A673 (cell line): ENCODE measurements around the gene GRIA1. TPM values are rescaled to one million over a fixed set of nuclear protein-coding genes. Genes with fewer than 3 reads are reported as not detected.

Experiments used
- BruUV-seq: library from RNA; stranded (reverse); fragments of 400-500 nt; replicated peaks from 2 replicates; lab custom pipeline; 2021; lab: Mats Ljungman, UMichigan
- CTCF ChIA-PET: fragments of 300-600 bp; sonication (Branson Sonifier 250); formaldehyde crosslinking; loops from one replicate; lab custom pipeline; 2022; ENCODE audit warnings: antibody characterized with exemption; lab: Charles Lee
- POLR2A ChIA-PET: fragments of 300-600 bp; sonication (Branson Sonifier 250); formaldehyde crosslinking; loops from one replicate; lab custom pipeline; 2022; ENCODE audit warnings: antibody characterized with exemption; ENCODE audit not compliant: low non-redundant PET; lab: Charles Lee
- DNase-seq: peaks from one replicate; pipeline ENCODE4 v3.0.0-alpha.2; 2015; ENCODE audit warnings: low spot score
- H3K27ac ChIP-seq: fragments of 200-600 bp; sonication (generic); 2 replicates; pipeline ENCODE4 v1.5.1; 2016; ENCODE audit warnings: mixed run types, low read depth, mild to moderate bottlenecking, mixed read lengths, antibody characterized with exemption, low read length; ENCODE audit not compliant: poor library complexity, severe bottlenecking
- H3K27me3 ChIP-seq: fragments of 200-600 bp; sonication (generic); replicated peaks from 2 replicates; pipeline ENCODE4 v1.6.1; 2017; ENCODE audit warnings: mixed run types, low read depth, mild to moderate bottlenecking, mixed read lengths, antibody characterized with exemption, low read length; ENCODE audit not compliant: insufficient read depth, poor library complexity
- H3K36me3 ChIP-seq: fragments of 200-600 bp; sonication (generic); 2 replicates; pipeline ENCODE4 v1.6.1; 2016; ENCODE audit warnings: mixed run types, mild to moderate bottlenecking, mixed read lengths, antibody characterized with exemption, low read length; ENCODE audit not compliant: insufficient read depth, poor library complexity, severe bottlenecking
- H3K4me1 ChIP-seq: fragments of 200-600 bp; sonication (generic); 2 replicates; pipeline ENCODE4 v1.6.1; 2017; ENCODE audit warnings: mixed run types, mild to moderate bottlenecking, mixed read lengths, antibody characterized with exemption, low read length; ENCODE audit not compliant: insufficient read depth, poor library complexity, severe bottlenecking
- H3K4me3 ChIP-seq: fragments of 200-600 bp; sonication (generic); 2 replicates; pipeline ENCODE4 v1.5.1; 2016; ENCODE audit warnings: low read depth, mixed run types, mild to moderate bottlenecking, mixed read lengths, low read length; ENCODE audit not compliant: poor library complexity, severe bottlenecking
- H3K9me3 ChIP-seq: fragments of 200-600 bp; sonication (generic); 2 replicates; pipeline ENCODE4 v1.6.1; 2016; ENCODE audit warnings: mixed run types, low read depth, mild to moderate bottlenecking, mixed read lengths, antibody characterized with exemption, low read length; ENCODE audit not compliant: poor library complexity, severe bottlenecking
- CTCF ChIP-seq: fragments of 300-800, 200-600 bp; sonication (generic); conservative IDR thresholded peaks from 2 replicates; pipeline ENCODE4 v1.5.1; 2017; ENCODE audit warnings: low read depth, mild to moderate bottlenecking, antibody characterized with exemption, low read length, moderate library complexity, mixed read lengths
- EZH2 ChIP-seq: fragments of 200-600 bp; sonication (generic); IDR thresholded peaks from 2 replicates; pipeline ENCODE4 v1.6.1; 2017; ENCODE audit warnings: borderline replicate concordance, low read depth, mild to moderate bottlenecking, mixed read lengths, antibody characterized with exemption, low read length; ENCODE audit not compliant: poor library complexity, severe bottlenecking
- intact Hi-C: fragments of 100-400 bp; cut with micrococcal nuclease; formaldehyde crosslinking; loops from one replicate; pipeline ENCODE4 v1.10.0; 2022; ENCODE audit not compliant: unreplicated experiment
- total RNA-seq: library from RNA; stranded (reverse); gene quantifications from 2 replicates; pipeline ENCODE4 v1.2.3, GENCODE V29; 2021

The GRIA1 gene
- total RNA-seq, 1 experiment from 2014 or later, result 0.69 TPM

- no peaks in the 10 kb centered on the region for H3K9me3 ChIP-seq
- ChIA-PET POLR2A (no interaction called here), CTCF (no interaction called here)
- H3K4me3 ChIP-seq, result no peak overlapping the region
- no peaks in the 10 kb centered on the region for H3K4me1 ChIP-seq
- DNase-seq, result no peak
- no peak overlapping the region for H3K27ac ChIP-seq
- no peaks in the 10 kb centered on the region for H3K36me3 ChIP-seq
- TF ChIP-seq EZH2, result no peak
- no peak for TF ChIP-seq CTCF
- no TSS peak for BruUV-seq
- no peaks in the 10 kb centered on the region for H3K27me3 ChIP-seq
- intact Hi-C loops, result no loop called here
Measured at GRCh38 chr5:153624451-153624765, 133.9 kb downstream of the GRIA1 start.

GRCh38 chr5:153625826-153626354 lies 135.4 kb downstream of the GRIA1 start:
- intact Hi-C loops, result no loop called here
- Histone ChIP-seq H3K4me3 (no peak overlapping the region), H3K4me1 (no peaks in the 10 kb centered on the region), H3K9me3 (no peaks in the 10 kb centered on the region), H3K36me3 (no peaks in the 10 kb centered on the region), H3K27me3 (no peaks in the 10 kb centered on the region), H3K27ac (no peak overlapping the region)
- POLR2A ChIA-PET, result no interaction called here
- no peak for DNase-seq
- TF ChIP-seq CTCF, result no peak
- no peak for TF ChIP-seq EZH2
- CTCF ChIA-PET, result no interaction called here
- BruUV-seq, result no TSS peak

GRCh38 chr5:153626836-153627235 lies 136.4 kb downstream of the GRIA1 start:
- no peaks in the 10 kb centered on the region for H3K9me3 ChIP-seq
- H3K36me3 ChIP-seq, result no peaks in the 10 kb centered on the region
- H3K4me3 ChIP-seq, result no peak overlapping the region
- no peaks in the 10 kb centered on the region for H3K4me1 ChIP-seq
- CTCF ChIA-PET, result no interaction called here
- intact Hi-C loops, result no loop called here
- BruUV-seq, result no TSS peak
- no peaks in the 10 kb centered on the region for H3K27me3 ChIP-seq
- H3K27ac ChIP-seq, result no peak overlapping the region
- no peak for TF ChIP-seq EZH2
- no peak for TF ChIP-seq CTCF
- POLR2A ChIA-PET, result no interaction called here
- DNase-seq, result no peak
